NK-92 treated with Interleukin-12 subunit alpha and Interleukin-12 subunit beta, amount 100 ng/mL, for 24 hours (cell line): Measurements from ENCODE around the gene INIP.
"Not testable (repeated sequence)": the region's sequence is repeated elsewhere in the genome, so short reads cannot be mapped to it uniquely, and the experiment has no call there.

Experiments
- DNase-seq: peaks from one replicate; lab custom pipeline; 2025; lab: John Stamatoyannopoulos, UW

INIP gene

GRCh38 chr9:112734892-112735291 is 17.0 kb upstream of the INIP start:
- DNase-seq: no peak

- DNase-seq: no peak
Measured at GRCh38 chr9:112731971-112732370, 14.1 kb upstream of the INIP start.

- DNase-seq: no peak
Measured at GRCh38 chr9:112728401-112728800, 10.5 kb upstream of the INIP start.

- no peak for DNase-seq
Measured at GRCh38 chr9:112726428-112726827, 8.5 kb upstream of the INIP start.

GRCh38 chr9:112725961-112726360 is 8.0 kb upstream of the INIP start:
- no peak for DNase-seq

GRCh38 chr9:112722749-112723148 is 4.8 kb upstream of the INIP start:
- not testable (repeated sequence) for DNase-seq

GRCh38 chr9:112720113-112720780 is 2.3 kb upstream of the INIP start:
- no peak for DNase-seq

GRCh38 chr9:112719696-112720095 is 1.8 kb upstream of the INIP start:
- DNase-seq: no peak

GRCh38 chr9:112719241-112719691 is 1.3 kb upstream of the INIP start:
- no peak for DNase-seq

GRCh38 chr9:112712678-112713077 is 5.2 kb downstream of the INIP start:
- DNase-seq: no peak

- no peak for DNase-seq
Measured at GRCh38 chr9:112711050-112711689, 6.7 kb downstream of the INIP start.

GRCh38 chr9:112705768-112706427 is 12.0 kb downstream of the INIP start:
- DNase-seq: no peak

- DNase-seq: no peak
Measured at GRCh38 chr9:112703304-112703703, 14.6 kb downstream of the INIP start.

GRCh38 chr9:112700085-112700484 is 17.8 kb downstream of the INIP start:
- DNase-seq: no peak

GRCh38 chr9:112699230-112699629 is 18.7 kb downstream of the INIP start:
- no peak for DNase-seq

- no peak for DNase-seq
Measured at GRCh38 chr9:112696461-112696860, 21.5 kb downstream of the INIP start.

- DNase-seq: no peak
Measured at GRCh38 chr9:112694706-112695555, 23.0 kb downstream of the INIP start.

- DNase-seq: no peak
Measured at GRCh38 chr9:112689161-112689740, 28.7 kb downstream of the INIP start.

GRCh38 chr9:112680731-112681402 is 37.0 kb downstream of the INIP start:
- no peak for DNase-seq

- DNase-seq: no peak
Measured at GRCh38 chr9:112677040-112677439, 40.9 kb downstream of the INIP start.

GRCh38 chr9:112673221-112673620 is 44.7 kb downstream of the INIP start:
- not testable (repeated sequence) for DNase-seq
